ENCODE measurements around the gene ZNHIT2. TPM values are rescaled to one million over a fixed set of nuclear protein-coding genes. Genes with fewer than 3 reads are reported as not detected.

ZNHIT2 gene
- total RNA-seq, 4 donors from 2014 or later, result 4.4 to 12.6 (median 8.2) TPM

GRCh38 chr11:65090628-65091027 lies 26.9 kb downstream of the ZNHIT2 start:
- TF ChIP-seq, protein P1, sequence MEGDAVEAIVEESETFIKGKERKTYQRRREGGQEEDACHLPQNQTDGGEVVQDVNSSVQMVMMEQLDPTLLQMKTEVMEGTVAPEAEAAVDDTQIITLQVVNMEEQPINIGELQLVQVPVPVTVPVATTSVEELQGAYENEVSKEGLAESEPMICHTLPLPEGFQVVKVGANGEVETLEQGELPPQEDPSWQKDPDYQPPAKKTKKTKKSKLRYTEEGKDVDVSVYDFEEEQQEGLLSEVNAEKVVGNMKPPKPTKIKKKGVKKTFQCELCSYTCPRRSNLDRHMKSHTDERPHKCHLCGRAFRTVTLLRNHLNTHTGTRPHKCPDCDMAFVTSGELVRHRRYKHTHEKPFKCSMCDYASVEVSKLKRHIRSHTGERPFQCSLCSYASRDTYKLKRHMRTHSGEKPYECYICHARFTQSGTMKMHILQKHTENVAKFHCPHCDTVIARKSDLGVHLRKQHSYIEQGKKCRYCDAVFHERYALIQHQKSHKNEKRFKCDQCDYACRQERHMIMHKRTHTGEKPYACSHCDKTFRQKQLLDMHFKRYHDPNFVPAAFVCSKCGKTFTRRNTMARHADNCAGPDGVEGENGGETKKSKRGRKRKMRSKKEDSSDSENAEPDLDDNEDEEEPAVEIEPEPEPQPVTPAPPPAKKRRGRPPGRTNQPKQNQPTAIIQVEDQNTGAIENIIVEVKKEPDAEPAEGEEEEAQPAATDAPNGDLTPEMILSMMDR (IDR thresholded peaks at IDR 0.05; ENCODE audit: low read depth), result no peak

DNA sequence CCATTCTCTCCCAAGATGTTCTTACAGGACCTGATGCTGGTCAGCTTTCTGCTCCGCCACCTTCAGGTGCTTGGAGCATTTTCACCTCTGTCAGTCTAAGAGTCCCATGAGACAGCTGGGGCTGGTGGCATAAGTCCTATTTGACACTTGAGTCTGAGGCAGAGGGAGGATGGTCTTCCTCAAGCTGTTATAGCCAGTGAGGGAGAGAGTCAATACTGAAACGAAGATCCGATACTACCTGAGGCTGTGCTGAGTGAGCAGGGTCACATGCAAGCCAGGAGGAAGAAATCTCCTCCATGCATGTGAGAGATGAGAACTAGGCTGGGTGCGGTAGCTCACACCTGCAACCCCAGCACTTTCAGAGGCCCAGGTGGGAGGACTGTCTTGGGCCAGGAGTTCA lies 27.9 kb downstream of the ZNHIT2 start:
- TF ChIP-seq, protein P1 (IDR thresholded peaks at IDR 0.05; ENCODE audit: low read depth), result no peak

- TF ChIP-seq, protein P1 (IDR thresholded peaks at IDR 0.05; ENCODE audit: low read depth), result no peak
Observed at GRCh38 chr11:65087827-65088226, 29.7 kb downstream of the ZNHIT2 start.

- TF ChIP-seq, protein P1 (IDR thresholded peaks at IDR 0.05; ENCODE audit: low read depth), result no peak
Observed at GRCh38 chr11:65087216-65087615, 30.3 kb downstream of the ZNHIT2 start.

GRCh38 chr11:65086809-65087208 lies 30.7 kb downstream of the ZNHIT2 start:
- TF ChIP-seq, protein P1 (IDR thresholded peaks at IDR 0.05; ENCODE audit: low read depth), result no peak

DNA sequence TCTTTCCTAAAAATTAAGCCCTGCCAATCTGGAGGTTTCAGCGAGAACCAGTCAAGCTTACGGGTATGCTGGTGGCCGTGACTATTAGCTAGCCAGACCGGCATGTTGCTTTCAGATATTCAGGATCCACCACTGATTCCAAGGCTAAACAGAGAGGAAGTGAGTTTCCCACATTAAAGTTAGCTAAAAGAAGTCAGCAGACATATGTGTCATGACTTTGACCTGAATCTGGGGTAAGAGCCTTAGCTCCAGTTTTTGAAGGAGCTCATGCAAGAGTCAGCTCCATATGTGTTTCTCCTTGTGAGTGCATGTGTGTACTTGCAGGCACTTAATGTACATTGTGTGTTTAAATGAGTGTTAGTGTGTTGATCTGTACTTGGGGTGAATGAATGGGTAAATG lies 32.1 kb downstream of the ZNHIT2 start:
- TF ChIP-seq, protein P1 (IDR thresholded peaks at IDR 0.05; ENCODE audit: low read depth), result no peak

- TF ChIP-seq, protein P1 (IDR thresholded peaks at IDR 0.05; ENCODE audit: low read depth), result no peak
Observed at GRCh38 chr11:65084598-65085375, 32.7 kb downstream of the ZNHIT2 start.
